Left colon (tissue), 2 donors: ENCODE results near the gene SYNGR4. TPM values are rescaled to one million over a fixed set of nuclear protein-coding genes. Genes with fewer than 3 reads are reported as not detected.
"Not testable (repeated sequence)": the region's sequence is repeated elsewhere in the genome, so short reads cannot be mapped to it uniquely, and the experiment has no call there.

Experiments used
- ATAC-seq: fragments of 200-7000 bp; cut with Tn5 transposase; one replicate; pipeline ENCODE4 v1.9.1; 2020; ENCODE audit warnings: mild to moderate bottlenecking, moderate library complexity
- DNase-seq, 2 donors: peaks; one replicate each; pipeline ENCODE4 v3.0.0-alpha.2; 2020
- intact Hi-C, 2 donors: fragments of 100-400 bp; cut with DNase I in 1 of 2; cut with micrococcal nuclease in 1 of 2; formaldehyde crosslinking; loops; one replicate each; pipeline versions ENCODE4 v1.11.2 to v1.14.0; 2022; cut with DNase I, micrococcal nuclease
- total RNA-seq, 2 donors: library from RNA; stranded (reverse); fragmentation: NEBNext Ultra II Directional; extraction: Animal tissue kit (Norgen Biotek cat#: 25700); gene quantifications; one replicate each; pipeline ENCODE4 v1.2.1, GENCODE V29; 2021
- donor health status: DM: no; HTN: no; CAD: no.
- donor health status: DM: yes; HTN: yes; CAD: no.

The SYNGR4 gene
- total RNA-seq, 2 donors from 2014 or later, result not detected

DNA sequence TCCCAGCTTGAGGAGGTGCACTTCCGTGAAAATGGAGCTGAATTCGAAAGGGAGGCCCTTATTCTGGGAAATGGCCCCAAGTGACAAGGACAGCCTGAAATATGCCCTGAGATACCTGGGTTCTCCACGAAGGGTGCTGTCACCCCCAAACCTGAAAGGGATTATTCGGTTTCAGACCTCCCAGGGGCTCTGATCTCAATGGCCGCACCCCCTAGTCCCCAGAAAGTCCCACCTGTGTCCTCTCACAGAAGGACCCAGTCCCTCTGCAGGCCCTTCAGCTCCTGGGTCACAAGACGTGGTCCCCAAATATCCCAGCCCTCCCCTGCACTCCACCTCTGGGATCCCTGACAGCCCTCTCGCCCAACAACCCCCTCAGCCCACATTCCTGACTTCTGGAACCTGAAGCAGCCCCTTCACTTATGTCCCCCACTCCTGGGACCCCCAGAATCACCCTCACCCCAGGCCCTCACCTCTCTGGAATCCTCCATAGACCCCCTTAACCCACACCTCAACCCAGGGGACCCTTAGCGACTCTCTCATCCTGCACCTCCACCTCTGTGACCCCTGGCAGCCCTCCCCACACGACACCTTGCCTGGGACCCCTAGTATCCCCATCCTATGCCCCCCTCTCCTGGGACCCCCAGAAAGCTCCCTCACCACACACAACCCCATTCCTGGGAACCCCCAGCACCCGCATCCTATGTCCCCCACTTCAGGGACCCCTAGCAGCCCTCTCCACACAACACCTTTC is 606 bp downstream of the SYNGR4 start:
- intact Hi-C loops, result no loop called here
- peak in 1 of 2 donors; percentile 45 for DNase-seq
- ATAC-seq, result no peak

DNA sequence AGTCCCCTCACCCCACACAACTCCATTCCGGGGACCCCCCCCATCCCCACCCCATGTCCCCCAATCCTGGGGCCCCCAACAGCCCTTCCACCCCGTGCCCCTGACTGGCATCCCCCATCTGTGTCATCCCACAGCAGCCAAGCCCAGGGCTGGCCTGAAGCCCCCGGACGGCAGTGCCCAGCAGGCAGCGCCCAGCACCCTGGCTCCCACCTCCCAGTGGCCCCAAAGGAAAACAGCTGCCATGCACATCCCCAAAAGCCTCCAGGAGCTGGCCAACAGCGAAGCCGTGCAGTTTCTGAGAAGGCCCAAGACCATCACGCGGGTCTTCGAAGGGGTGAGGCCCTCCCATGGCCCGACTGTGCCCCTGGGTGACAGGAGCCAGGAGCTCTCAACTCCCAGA is 1.4 kb downstream of the SYNGR4 start:
- ATAC-seq (no peak), DNase-seq (no peak)
- intact Hi-C loops, result no loop called here

DNA sequence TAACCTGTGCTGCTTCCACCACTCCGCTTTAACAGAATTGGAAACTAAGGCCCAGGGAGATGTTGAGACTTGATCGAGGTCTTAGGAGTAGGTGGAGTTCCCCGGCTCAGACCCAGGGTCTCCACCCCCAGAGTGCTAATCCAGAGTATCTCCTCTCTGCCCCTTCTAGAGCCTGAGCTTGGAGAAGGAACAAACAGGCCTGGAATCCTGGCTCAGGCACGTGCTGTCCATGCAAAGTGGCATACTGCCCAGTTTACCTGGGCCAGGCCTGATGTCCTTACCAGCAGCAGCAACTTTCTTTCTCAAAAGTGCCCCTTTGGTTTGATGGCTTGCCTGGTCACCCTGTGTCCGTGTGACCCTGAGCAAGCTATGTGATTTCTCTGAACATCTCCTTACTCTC is 3.7 kb downstream of the SYNGR4 start:
- intact Hi-C loops, result no loop called here
- DNase-seq, result no peak
- ATAC-seq, result no peak

DNA sequence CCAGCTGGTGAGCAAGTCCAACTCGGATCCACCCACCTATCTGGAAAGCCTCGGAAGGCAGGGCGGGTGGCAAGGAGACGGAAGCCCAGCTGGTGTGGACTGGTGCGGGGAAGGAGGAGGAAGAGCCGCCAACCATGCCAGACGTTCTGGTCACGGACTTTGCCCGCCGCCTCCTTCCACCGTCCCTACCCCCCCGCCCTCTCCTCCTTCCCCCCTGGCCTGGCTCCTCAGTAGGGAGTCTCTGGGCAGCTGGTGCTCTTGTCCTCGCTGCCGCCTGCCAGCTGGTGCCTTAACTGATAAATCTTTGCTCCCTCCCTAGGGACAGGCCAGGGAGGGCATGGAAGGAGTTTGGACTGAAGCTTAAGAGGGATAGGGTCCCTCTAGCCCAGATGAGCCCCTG is 4.8 kb downstream of the SYNGR4 start:
- intact Hi-C loops, result no loop called here
- ATAC-seq (peak; percentile 70), DNase-seq (peak; percentile 84 to 88)

DNA sequence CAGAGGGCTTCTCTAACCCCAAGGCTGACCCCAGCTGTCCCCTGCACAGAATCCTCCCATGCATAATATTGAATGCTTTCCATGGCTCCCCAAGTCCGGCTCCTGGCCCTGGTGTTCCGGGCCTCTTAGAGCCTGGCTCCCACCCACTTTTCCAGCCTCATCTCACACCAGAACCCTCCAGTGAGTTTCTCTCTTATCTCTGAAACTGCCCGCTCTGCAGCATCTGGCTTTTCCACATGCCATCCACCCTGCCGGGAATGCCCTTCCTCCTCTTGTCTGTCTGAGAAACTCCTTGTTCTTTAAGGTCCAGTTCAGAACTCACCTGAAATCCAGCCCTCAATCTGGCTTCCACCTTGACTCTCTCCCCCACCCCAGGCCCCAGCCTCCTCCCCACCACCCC is 6.8 kb downstream of the SYNGR4 start:
- DNase-seq, result no peak
- intact Hi-C loops, result no loop called here
- no peak for ATAC-seq

DNA sequence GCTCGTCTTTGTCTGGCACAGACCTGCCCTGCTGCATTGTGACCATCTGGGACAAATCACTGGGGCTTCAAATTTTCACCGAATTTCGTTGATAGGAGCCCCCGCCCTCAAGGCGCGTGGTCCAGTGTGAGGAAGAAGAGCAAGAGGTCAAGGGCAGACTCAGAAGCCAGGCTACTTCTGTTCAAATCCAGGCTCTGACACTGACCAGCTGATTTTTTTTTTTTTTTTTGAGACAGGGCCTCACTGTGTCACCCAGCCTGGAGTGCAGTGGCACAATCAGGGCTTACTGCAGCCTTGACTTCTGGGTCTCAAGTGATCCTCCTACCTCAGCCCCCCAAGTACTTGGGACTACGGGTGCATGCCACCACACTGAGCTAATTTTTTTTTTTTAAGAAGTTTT is 7.2 kb downstream of the SYNGR4 start:
- ATAC-seq (no peak), DNase-seq (no peak)
- intact Hi-C loops, result no loop called here

DNA sequence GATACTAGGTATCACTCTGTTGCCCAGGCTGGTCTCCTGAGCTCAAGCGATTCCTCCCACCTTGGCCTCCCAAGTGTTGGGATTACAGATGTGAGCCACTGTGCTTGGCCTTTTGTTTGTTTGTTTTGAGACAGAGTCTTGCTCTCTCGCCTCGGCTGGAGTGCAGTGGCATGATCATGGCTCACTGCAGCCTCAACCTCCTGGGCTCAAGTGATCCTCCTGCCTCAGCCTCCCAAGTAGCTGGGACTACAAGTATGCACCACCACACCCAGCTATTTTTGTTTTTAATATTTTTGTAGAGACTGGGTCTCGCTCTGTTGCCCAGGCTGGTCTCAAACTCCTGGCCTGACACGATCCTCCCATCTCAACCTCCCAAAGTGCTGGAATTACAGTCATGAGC is 7.6 kb downstream of the SYNGR4 start:
- DNase-seq, ATAC-seq, intact Hi-C loops: not testable (repeated sequence)

DNA sequence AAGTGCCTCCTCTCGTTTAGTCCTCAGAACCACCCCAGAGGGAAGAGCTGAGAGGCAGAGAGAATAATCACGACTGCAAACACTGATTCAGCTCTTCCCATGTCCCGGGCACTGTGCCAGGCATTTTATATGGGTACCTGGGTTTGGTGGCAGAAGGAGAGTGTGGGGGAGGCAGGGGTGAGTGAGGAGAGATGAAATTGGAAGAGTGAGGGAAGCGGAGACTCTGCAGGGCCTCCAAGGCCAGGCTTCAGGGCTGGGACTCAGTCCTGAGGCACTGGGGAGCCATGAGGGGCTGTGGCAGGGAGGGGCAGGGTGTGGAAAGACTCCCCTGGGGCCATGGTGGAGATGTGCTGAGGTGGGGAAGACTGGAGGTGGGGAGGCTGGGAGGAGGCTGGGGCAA is 8.7 kb downstream of the SYNGR4 start:
- intact Hi-C loops, result no loop called here
- ATAC-seq, result peak; percentile 36
- DNase-seq, result peak; percentile 61 to 77

DNA sequence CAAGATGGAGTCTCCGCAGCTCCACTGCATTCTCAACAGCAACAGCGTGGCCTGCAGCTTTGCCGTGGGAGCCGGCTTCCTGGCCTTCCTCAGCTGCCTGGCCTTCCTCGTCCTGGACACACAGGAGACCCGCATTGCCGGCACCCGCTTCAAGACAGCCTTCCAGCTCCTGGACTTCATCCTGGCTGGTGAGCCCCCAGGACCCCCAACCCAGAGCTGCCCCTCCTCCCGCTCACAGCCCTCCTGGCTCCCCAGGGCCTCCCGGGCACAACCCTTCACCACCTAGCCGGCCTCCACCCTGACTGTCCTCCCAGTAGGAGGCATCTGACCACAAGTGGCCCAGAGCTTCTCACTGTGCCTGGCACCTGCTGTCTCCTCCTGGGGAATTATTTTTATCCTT is 9.4 kb downstream of the SYNGR4 start:
- DNase-seq, result no peak
- ATAC-seq, result no peak
- intact Hi-C loops, result no loop called here

DNA sequence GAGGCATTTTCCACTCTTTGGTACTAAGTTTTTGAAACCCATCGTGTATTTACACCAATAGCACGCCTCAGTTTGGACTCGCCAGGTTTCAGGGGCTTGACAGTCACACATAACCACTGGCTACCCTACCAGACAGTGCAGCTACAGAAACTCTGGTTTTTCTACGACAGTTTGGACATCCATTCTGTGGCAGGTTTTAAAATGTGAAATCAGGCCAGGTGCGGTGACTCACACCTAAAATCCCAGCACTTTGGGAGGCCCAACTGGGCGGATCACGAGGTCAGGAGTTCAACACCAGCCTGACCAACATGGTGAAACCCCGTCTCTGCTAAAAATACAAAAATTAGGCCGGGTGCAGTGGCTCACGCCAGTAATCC is 14.0 kb downstream of the SYNGR4 start:
- ATAC-seq, result no peak
- DNase-seq, result no peak
- intact Hi-C loops, result no loop called here

DNA sequence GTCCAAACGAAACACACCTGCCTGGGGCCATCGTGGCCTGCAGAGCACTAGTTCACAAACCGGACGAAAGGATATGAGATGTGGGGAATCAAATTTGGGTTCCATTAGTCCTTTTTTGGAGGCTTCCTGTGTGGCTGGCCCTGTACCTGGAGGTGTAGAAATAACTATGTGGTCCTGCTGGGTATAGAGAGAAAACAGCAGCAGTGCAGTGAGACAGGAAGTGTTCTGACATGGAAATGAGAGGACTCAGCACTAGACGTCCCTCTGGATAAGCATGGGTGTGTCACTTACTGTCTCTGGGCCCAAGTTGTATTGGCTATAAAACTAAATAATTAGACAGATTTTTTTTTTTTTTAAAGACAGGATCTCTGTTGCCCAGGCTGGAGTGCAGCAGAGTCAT is 14.9 kb downstream of the SYNGR4 start:
- intact Hi-C loops, result no loop called here
- DNase-seq, result no peak
- ATAC-seq, result peak; percentile 96

DNA sequence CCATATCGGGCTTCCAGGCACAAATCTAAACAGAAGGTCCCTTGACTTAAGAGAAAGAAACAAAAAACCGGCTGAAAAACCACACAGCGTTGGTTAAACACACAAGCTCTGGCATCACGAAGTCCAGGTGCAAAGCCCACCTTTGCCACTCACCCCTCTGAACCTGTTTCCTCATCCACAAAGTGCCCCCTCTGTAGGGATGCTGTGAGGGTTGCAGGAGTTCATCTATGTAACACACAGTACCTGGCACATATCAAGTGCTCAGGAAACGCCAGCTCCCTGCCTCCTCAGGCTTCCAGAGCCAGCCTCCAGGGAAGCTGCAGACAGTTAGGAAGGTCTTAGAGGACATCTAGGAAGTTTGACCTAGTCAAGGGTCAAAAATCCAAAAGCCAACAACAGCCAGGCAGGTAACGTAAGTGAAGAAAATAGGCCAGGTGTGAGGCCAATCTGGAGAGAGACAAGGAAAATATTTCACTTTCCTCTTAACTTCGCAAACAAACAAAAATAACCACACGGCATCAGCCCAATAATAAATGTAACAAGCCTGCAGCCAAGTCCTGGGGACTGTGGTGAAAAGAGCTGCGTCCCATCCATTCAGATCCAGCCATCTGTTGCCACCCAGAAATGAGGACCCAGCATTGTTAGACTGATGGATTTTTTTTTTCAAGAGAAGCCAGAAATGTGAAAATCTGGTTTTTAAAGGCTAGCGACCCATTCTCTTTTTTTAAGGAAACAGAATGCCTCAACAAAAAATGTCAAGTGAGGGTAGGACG is 17.2 kb downstream of the SYNGR4 start:
- intact Hi-C loops, result no loop called here
- ATAC-seq, result no peak
- no peak for DNase-seq

DNA sequence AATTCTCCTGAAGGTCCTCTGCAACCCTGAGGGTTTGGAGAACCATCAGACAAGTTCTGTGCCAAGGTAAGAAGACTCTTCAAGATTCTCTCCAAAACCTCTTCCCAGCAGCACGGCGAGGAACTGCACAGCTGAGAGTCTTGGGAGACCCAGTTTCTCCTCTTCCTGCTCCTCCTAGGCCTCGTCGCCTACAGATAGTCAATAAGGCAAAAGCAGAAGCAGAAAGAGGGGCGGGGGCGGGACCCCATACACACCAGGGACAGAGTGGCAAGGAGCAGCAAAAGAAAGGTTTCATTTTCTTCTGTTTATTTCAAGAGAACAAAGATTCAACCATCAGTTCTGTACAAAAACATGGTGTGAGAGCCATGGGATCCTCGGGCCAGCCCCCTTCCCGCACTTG is 18.1 kb downstream of the SYNGR4 start:
- ATAC-seq (no peak), DNase-seq (no peak)
- intact Hi-C loops, result no loop called here

DNA sequence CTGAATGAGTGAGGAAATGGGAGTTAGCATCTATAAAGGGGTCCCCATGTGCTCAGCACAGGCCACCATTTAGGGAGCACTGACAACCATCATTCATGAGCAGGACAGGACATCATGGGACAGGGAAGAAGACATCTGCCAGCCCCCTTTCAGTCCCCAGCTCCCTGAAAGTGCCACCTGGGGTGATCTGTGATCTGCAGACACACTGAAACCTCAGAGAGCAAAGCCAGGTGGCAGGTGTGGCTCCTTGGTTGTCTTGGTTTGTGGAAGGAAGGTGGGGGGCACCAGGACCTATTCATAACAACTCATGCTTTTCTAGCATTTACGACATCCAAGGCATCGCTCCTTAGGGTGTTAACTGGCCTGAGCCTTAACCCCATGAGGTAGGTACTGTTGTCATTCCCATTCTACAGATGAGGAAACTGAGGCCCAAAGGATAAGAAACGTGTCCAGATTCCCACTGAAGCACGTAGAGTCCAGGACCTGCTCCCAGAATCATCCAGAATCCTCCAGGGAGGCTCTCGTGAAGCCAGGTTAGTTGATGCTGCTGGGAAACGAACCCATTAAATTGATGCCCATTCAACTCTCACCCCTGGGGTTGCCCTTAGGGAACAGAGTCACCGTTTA is 21.4 kb downstream of the SYNGR4 start:
- ATAC-seq (no peak), DNase-seq (no peak)
- intact Hi-C loops, result no loop called here

DNA sequence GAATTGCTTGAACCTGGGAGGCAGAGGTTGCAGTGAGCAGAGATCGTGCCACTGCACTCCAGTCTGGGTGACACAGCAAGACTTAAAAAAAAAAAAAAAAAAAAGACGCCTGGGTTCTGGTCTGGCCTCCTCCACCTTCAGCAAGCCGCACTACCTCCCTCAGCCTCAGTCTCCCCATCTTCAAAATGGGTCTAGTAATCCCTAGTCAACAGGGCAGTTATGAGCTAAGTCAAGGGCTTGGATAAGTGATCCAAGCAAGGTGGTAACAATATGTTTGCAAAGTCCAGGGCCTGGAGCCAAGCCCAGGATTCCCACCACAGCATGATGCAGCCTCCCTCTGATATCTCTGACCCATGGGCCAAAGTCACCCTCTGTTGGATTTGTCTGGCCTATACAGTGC is 22.8 kb downstream of the SYNGR4 start:
- no peak for ATAC-seq
- DNase-seq, result no peak
- intact Hi-C loops, result no loop called here

DNA sequence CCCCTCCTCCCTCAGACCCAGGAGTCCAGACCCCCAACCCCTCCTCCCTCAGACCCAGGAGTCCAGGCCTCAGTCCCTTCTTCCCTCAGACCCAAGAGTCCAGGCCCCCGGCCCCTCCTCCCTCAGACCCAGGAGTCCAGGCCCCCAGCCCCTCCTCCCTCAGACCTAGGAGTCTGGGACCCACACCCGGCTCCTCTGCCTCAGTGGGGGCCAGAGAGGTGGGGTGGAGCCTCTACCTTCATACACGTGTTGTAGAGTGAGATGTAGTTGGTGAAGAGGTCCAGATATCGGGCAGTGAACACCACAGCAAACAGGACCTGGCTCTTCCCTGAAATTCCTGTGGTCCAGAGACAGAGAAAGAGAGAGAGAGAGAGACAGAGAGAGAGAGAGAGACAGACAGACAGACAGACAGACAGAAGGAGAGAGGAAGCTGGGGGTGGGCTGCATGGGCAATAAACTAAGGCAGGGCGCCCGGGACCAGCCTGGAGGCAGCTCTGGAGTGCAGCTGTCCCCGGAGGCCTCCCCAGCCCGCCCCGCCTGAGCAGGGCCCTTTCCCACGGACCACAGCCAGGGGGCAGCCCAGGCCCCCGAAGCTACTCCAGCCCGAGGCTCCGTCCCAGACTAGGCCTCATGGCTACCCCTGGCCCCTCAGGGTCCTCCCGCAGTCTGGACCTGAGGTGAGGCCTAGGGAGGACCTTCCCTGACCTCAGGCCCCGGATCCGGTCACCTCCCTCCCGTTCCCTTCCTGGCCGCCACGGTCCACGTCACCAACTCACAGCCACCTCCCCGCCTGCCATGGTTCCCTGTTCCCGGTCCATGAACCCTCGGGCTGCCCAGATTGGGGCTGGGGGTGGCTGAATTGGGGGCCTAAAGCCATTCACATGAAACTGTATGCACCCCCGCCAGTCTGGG is 26.3 kb downstream of the SYNGR4 start:
- peak; percentile 78 for ATAC-seq
- peak; percentile 64 to 75 for DNase-seq
- intact Hi-C loops, result no loop called here

DNA sequence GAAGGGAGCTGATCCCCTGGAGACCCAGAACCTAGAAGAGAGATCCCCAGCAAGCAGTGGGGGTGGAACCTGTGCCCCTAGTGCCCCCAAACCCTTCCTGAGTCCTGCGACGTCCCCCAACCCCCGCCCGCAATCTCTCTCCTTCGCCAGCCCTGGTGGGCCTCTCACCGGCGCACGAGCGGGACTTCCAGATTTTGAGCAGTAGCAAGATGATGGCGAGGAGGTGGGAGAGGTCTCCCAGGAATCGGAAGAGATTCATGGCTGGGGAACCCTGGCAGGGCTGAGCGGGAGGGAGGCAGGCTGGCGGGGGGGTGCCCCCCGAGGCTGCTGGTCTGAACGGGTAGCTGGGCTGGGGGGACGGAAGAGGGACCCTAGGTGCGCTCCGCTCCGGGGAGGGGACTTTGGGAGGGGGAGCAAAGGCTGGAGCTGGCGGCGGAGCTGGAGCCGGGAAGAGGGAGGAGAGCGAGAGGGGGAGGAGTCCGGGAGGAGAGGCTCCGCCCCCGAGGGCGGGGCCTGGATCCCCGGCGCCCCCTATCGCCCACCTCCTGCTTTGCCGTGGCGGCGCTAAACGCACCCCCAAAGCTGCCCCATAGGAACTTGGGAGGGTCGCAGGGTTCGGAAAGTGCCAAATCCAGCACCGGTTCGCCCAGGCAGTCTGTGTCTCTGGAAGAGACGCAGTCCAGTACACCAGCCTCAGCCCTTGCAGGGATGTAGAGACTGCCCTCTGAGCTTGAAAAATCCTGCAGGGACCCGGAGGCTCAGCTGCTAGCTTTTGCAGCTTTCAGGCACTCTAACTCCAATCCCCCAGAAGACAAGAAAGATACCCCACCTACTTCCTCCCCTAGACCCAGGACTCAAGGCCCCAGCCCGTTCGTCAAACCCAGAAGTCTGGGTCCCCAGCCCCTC is 27.2 kb downstream of the SYNGR4 start, which contains the start of gene KDELR1:
Gene KDELR1 (minus strand): TSS at position 452 of the 906 bp plus-strand sequence. CDS start 193 bp downstream, at position 259.
- DNase-seq (peak; percentile 77 to 79), ATAC-seq (peak; percentile 89)
- intact Hi-C loops, result no loop called here

DNA sequence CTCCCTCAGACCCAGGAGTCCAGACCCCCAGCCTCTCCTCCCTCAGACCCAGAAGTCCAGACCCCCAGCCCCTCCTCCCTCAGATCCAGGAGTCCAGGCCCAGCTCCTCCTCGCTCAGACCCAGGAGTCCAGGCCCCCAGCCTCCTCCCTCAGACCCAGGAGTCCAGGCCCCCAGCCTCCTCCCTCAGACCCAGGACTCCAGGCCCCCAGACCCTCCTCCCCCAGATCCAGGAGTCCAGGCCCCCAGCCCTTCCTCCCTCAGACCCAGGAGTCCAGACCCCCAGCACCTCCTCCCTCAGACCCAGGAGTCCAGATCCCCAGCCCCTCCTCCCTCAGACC is 27.8 kb downstream of the SYNGR4 start:
- DNase-seq, ATAC-seq, intact Hi-C loops: not testable (repeated sequence)
